ENCODE measurements around the gene EPM2A. TPM values are rescaled to one million over a fixed set of nuclear protein-coding genes. Genes with fewer than 3 reads are reported as not detected.

Gene EPM2A
- total RNA-seq, 4 donors from 2014 or later, result 6.5 to 12.9 (median 10.4) TPM

DNA sequence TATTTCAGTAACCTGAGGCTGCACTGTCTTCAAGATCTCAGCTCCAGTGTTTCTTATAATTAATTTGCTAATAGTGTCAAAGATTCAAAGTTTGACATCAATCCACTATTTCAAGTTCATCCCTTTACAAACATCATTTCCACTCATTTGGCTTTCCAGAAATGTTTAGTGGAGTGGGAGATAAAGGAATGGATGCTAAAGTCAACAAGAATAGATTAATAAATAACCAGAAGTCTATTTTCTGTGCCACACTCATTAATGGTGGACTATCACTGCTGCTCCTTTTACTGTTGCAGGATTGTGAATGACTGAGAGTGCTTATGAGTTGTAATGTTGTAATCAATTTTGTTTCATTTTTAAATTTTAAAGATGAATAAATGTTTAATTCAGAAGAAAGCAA lies 28.4 kb upstream of the EPM2A start:
- H3K27me3 ChIP-seq, result no peaks in the 10 kb centered on the region
- no peak overlapping the region for H3K27ac ChIP-seq
- no peaks in the 10 kb centered on the region for H3K9me3 ChIP-seq
- no peaks in the 10 kb centered on the region for H3K4me1 ChIP-seq
- no peaks in the 10 kb centered on the region for H3K36me3 ChIP-seq
- TF ChIP-seq, protein P1, sequence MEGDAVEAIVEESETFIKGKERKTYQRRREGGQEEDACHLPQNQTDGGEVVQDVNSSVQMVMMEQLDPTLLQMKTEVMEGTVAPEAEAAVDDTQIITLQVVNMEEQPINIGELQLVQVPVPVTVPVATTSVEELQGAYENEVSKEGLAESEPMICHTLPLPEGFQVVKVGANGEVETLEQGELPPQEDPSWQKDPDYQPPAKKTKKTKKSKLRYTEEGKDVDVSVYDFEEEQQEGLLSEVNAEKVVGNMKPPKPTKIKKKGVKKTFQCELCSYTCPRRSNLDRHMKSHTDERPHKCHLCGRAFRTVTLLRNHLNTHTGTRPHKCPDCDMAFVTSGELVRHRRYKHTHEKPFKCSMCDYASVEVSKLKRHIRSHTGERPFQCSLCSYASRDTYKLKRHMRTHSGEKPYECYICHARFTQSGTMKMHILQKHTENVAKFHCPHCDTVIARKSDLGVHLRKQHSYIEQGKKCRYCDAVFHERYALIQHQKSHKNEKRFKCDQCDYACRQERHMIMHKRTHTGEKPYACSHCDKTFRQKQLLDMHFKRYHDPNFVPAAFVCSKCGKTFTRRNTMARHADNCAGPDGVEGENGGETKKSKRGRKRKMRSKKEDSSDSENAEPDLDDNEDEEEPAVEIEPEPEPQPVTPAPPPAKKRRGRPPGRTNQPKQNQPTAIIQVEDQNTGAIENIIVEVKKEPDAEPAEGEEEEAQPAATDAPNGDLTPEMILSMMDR (IDR thresholded peaks at IDR 0.05), result no peak
- no peak for DNase-seq (ENCODE audit: low spot score in 2 of 2)
- no peak overlapping the region for H3K4me3 ChIP-seq

DNA sequence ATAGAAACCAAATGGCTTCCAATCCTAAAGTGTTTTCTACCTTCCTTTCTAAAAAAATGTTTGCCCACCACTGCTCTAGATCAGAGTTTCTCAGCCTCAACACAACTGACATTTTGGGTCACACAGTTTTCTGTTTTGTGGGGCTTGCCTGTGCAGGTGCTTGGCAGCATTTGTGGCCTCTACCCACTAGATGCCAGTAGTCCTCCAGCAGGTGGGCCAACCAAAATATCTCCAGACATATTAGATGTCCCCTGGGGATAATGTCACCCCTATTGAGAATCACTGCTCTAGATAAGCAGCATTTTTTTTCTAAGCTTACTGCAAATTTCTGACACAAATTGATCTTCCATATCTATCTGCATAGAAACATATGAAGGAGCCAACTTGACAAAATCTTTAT lies 26.3 kb upstream of the EPM2A start:
- H3K27me3 ChIP-seq, result no peaks in the 10 kb centered on the region
- TF ChIP-seq EP300 (IDR thresholded peaks at IDR 0.05), result no peak
- no peaks in the 10 kb centered on the region for H3K4me1 ChIP-seq
- no peak for DNase-seq (ENCODE audit: low spot score in 2 of 2)
- H3K36me3 ChIP-seq, result no peaks in the 10 kb centered on the region
- H3K27ac ChIP-seq, result no peak overlapping the region
- H3K9me3 ChIP-seq, result no peaks in the 10 kb centered on the region
- H3K4me3 ChIP-seq, result no peak overlapping the region

DNA sequence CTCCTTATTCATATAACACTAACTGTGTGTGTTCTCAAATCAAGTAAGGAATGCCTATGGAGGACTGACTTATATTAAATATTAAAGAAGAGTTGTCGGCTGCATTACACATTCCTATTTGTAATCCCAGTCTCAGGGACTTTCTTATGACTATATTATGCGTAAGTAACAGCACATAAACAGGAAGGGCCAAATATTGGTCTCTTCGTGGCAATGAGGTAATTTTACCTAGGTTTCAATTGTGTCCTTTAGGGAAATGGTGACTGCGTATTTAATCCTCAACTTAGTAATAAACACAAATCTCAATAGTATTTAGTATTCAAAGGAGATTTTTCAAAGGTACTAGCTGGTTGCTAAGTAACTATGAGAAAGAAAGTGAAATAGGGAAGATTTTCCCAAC lies 22.8 kb upstream of the EPM2A start:
- Histone ChIP-seq H3K36me3 (no peaks in the 10 kb centered on the region), H3K27me3 (no peaks in the 10 kb centered on the region), H3K4me3 (no peak overlapping the region), H3K4me1 (no peaks in the 10 kb centered on the region), H3K9me3 (no peaks in the 10 kb centered on the region), H3K27ac (no peak overlapping the region)
- WGBS, result 85% methylated on average over 4 of the region's 4 CpGs
- no peak for TF ChIP-seq EP300 (IDR thresholded peaks at IDR 0.05)
- no peak for TF ChIP-seq POLR2AphosphoS5 (IDR thresholded peaks at IDR 0.05)
- TF ChIP-seq, protein P1 (IDR thresholded peaks at IDR 0.05), result no peak
- TF ChIP-seq POLR2A (IDR thresholded peaks at IDR 0.05), result no peak
- no peak for DNase-seq (ENCODE audit: low spot score in 2 of 2)

DNA sequence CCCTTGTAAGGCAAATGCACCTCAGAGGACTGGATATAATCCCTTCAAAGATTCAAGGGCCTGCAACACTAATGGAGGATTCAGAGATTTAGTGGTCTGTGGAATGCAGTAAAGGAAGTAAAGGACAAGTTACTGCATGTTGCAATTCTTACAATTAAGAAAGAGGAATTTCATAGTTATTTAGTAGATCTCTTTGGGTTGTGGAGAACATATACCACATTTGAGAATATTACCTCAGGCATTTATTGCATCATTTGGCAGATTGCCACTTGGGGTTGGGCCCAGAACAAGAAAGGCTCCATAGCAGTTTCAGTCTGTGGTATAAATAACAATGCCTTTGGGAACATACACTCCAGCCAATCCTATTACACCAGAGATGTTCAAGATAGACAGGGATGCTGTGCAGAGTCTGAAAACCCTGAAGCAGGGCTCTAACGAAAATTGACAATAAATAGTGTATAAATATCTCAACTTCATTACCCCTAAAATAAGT lies 20.9 kb upstream of the EPM2A start:
- DNase-seq (ENCODE audit: low spot score in 2 of 2), result no peak
- Histone ChIP-seq H3K27me3 (no peaks in the 10 kb centered on the region), H3K9me3 (no peaks in the 10 kb centered on the region), H3K27ac (no peak overlapping the region), H3K36me3 (no peaks in the 10 kb centered on the region), H3K4me3 (no peak overlapping the region), H3K4me1 (no peaks in the 10 kb centered on the region)
- WGBS, result 24% methylated on average over 1 of the region's 1 CpG
- TF ChIP-seq EP300 (IDR thresholded peaks at IDR 0.05), result no peak
- TF ChIP-seq POLR2A (IDR thresholded peaks at IDR 0.05), result no peak
- no peak for TF ChIP-seq POLR2AphosphoS5 (IDR thresholded peaks at IDR 0.05)
- TF ChIP-seq, protein P1 (IDR thresholded peaks at IDR 0.05), result no peak

DNA sequence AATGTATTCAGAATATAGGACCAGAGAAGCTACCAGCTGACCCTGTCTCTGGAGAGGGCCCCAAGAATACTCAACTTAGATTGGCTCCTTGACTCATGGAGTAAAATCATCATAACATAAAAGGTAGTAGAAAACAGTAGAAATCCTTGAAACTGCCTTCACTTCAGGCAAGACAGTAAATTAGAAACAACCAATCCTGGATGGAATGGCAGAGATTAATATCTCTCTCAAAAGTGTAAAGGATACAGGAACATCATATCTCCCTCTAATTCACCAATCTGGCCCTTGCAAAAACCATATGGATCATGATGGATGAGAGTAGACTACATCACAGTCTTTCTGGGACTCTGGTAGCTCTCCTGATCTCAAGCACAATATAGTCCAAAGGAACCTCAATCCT lies 20.4 kb upstream of the EPM2A start:
- Histone ChIP-seq H3K4me3 (no peak overlapping the region), H3K36me3 (no peaks in the 10 kb centered on the region), H3K27me3 (no peaks in the 10 kb centered on the region), H3K4me1 (no peaks in the 10 kb centered on the region), H3K9me3 (no peaks in the 10 kb centered on the region), H3K27ac (no peak overlapping the region)
- TF ChIP-seq, protein P1 (IDR thresholded peaks at IDR 0.05), result no peak
- no peak for TF ChIP-seq POLR2AphosphoS5 (IDR thresholded peaks at IDR 0.05)
- no peak for TF ChIP-seq POLR2A (IDR thresholded peaks at IDR 0.05)
- TF ChIP-seq EP300 (IDR thresholded peaks at IDR 0.05), result no peak
- DNase-seq (ENCODE audit: low spot score in 2 of 2), result no peak

DNA sequence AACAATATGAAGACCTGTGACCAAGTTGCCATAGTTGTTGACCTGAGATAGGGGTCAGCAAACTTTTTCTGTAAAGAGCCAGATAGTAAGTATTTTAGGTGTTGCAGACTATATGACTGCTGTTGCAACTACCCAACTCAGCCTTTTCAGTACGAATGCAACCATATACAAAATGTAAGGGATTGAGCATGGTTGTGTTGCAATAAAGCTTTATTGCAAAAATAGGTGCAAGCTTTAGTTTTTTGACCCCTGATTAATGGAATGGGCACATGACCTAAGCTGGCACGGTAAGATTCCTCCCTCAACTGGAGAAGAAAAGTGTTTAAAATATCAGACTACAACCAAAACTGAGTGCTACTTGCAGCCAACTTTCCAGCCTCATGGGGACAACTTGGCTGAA lies 17.3 kb upstream of the EPM2A start:
- TF ChIP-seq POLR2AphosphoS5 (IDR thresholded peaks at IDR 0.05) (no peak), EP300 (IDR thresholded peaks at IDR 0.05) (no peak), POLR2A (IDR thresholded peaks at IDR 0.05) (no peak)
- TF ChIP-seq, protein P1 (IDR thresholded peaks at IDR 0.05), result no peak
- 66% methylated on average over 2 of the region's 2 CpGs for WGBS
- Histone ChIP-seq H3K9me3 (no peaks in the 10 kb centered on the region), H3K4me3 (no peak overlapping the region), H3K4me1 (peaks cover 4% of the 10 kb centered on the region), H3K27ac (no peak overlapping the region), H3K27me3 (no peaks in the 10 kb centered on the region), H3K36me3 (no peaks in the 10 kb centered on the region)
- no peak for DNase-seq (ENCODE audit: low spot score in 2 of 2)
